HepG2 (cell line): ENCODE results near the gene TECTB. TPM values are rescaled to one million over a fixed set of nuclear protein-coding genes. Genes with fewer than 3 reads are reported as not detected.

ENCODE experiments used
- ATAC-seq: fragments of 200-7000 bp; cut with Tn5 transposase; 3 replicates; pipeline ENCODE4 v1.9.1; 2020; ENCODE audit warnings: mild to moderate bottlenecking, moderate library complexity
- BruUV-seq: library from RNA; stranded (reverse); fragments of 400-500 nt; replicated peaks from 2 replicates; lab custom pipeline; 2021; lab: Mats Ljungman, UMichigan
- CTCF ChIA-PET: fragments of 300-600 bp; formaldehyde crosslinking; extraction: SDS; loops from one replicate; lab custom pipeline; 2021; ENCODE audit warnings: low total read pairs, inconsistent platforms, low intra/inter-chr PET ratio; lab: Yijun Ruan, JAX
- POLR2A ChIA-PET: fragments of 350-600 bp; sonication (Branson Sonifier 250); formaldehyde crosslinking; loops from one replicate; lab custom pipeline; 2020; ENCODE audit warnings: antibody characterized with exemption, inconsistent platforms; lab: Yijun Ruan, JAX
- DNase-seq: peaks from one replicate; pipeline ENCODE4 v3.0.0-alpha.2; 2015; ENCODE audit warnings: low spot score
- FAIRE-seq: peaks from 3 replicates; lab custom pipeline; 2011; peaks lifted over from hg19 to GRCh38; lab: Jason Lieb, UNC
- H2AFZ ChIP-seq: one replicate; pipeline ENCODE4 v1.6.1; 2011; ENCODE audit warnings: low read length, inconsistent platforms
- H3K27ac ChIP-seq: fragments of 300-600 bp; 3 replicates; pipeline ENCODE4 v1.8.0; 2011; ENCODE audit warnings: mixed run types, mild to moderate bottlenecking, mixed read lengths, low read length, inconsistent platforms; ENCODE audit not compliant: insufficient read depth; ENCODE audit errors: extremely low read length
- H3K27me3 ChIP-seq, 2 experiments: fragments of 200-600 bp in 1 of 2; 2 replicates in 1 of 2; 3 replicates in 1 of 2; pipeline versions ENCODE4 v1.6.0 to v1.8.0; 2011; ENCODE audit warnings: low read length in 2 of 2, mild to moderate bottlenecking in 2 of 2, moderate library complexity in 2 of 2, inconsistent platforms in 1 of 2; ENCODE audit not compliant: insufficient read depth in 2 of 2, control insufficient read depth in 1 of 2
- H3K36me3 ChIP-seq, 2 experiments: fragments of 200-600 bp in 1 of 2; replicated peaks in 1 of 2; 2 replicates in 1 of 2; 3 replicates in 1 of 2; pipeline versions ENCODE4 v1.5.1 to v1.8.0; 2011; ENCODE audit warnings: low read length in 2 of 2, inconsistent platforms in 1 of 2; ENCODE audit not compliant: insufficient read depth in 2 of 2, control insufficient read depth in 1 of 2
- H3K4me1 ChIP-seq: 2 replicates; pipeline ENCODE4 v1.5.1; 2012; ENCODE audit warnings: low read length, inconsistent platforms; ENCODE audit not compliant: insufficient read depth
- H3K4me2 ChIP-seq: 2 replicates; pipeline ENCODE4 v1.6.0; 2011; ENCODE audit warnings: low read depth, low read length, inconsistent platforms
- H3K4me3 ChIP-seq, 3 experiments: fragments of 200-600 bp in 1 of 3; sonication (generic), shearing (Covaris generic) in 1 of 3; replicated peaks in 1 of 3; 2 replicates each; pipeline ENCODE4 v1.5.1; 2011 to 2016; ENCODE audit warnings: low read length in 3 of 3, inconsistent platforms in 2 of 3, low read depth in 2 of 3, mild to moderate bottlenecking in 2 of 3, control low read depth in 1 of 3, mixed read lengths in 1 of 3; ENCODE audit not compliant: insufficient read depth in 1 of 3
- H3K79me2 ChIP-seq: one replicate; pipeline ENCODE4 v1.6.1; 2011; ENCODE audit warnings: low read length, inconsistent platforms; ENCODE audit not compliant: insufficient read depth
- H3K9ac ChIP-seq: 2 replicates; pipeline ENCODE4 v1.6.0; 2011; ENCODE audit warnings: mild to moderate bottlenecking, low read depth, low read length, inconsistent platforms; ENCODE audit not compliant: insufficient read depth
- H3K9me3 ChIP-seq: 2 replicates; pipeline ENCODE4 v1.5.1; 2012; ENCODE audit warnings: mild to moderate bottlenecking, low read length
- H4K20me1 ChIP-seq: 2 replicates; pipeline ENCODE4 v1.6.0; 2011; ENCODE audit warnings: inconsistent platforms, mild to moderate bottlenecking, low read length, moderate library complexity; ENCODE audit not compliant: insufficient read depth
- MBD4 ChIP-seq: IDR thresholded peaks from 2 replicates; pipeline ENCODE4 v1.6.1; 2012; ENCODE audit warnings: low read length, inconsistent platforms, borderline replicate concordance
- MYC ChIP-seq: sonication (generic); formaldehyde crosslinking; IDR thresholded peaks from 2 replicates; pipeline ENCODE4 v1.9.0; 2021; ENCODE audit warnings: missing genetic modification reagents, borderline replicate concordance
- ZBTB4 ChIP-seq: sonication (generic); formaldehyde crosslinking; IDR thresholded peaks from 2 replicates; pipeline ENCODE4 v1.4.0; 2020; ENCODE audit warnings: missing genetic modification reagents, mild to moderate bottlenecking, borderline replicate concordance
- ZNF430 ChIP-seq: sonication (generic); formaldehyde crosslinking; IDR thresholded peaks from 2 replicates; pipeline ENCODE4 v1.9.0; 2021; ENCODE audit warnings: mild to moderate bottlenecking, missing genetic modification reagents
- ZNF629 ChIP-seq: sonication (generic); formaldehyde crosslinking; conservative IDR thresholded peaks from 2 replicates; pipeline ENCODE4 v1.5.0; 2020; ENCODE audit warnings: missing genetic modification reagents
- ZNF776 ChIP-seq: sonication (generic); formaldehyde crosslinking; IDR thresholded peaks from 2 replicates; pipeline ENCODE4 v1.4.0; 2020; ENCODE audit warnings: mild to moderate bottlenecking, missing genetic modification reagents
- ZNF788 ChIP-seq: sonication (generic); formaldehyde crosslinking; IDR thresholded peaks from 2 replicates; pipeline ENCODE4 v1.5.0; 2020; ENCODE audit warnings: mild to moderate bottlenecking, missing genetic modification reagents, borderline replicate concordance
- WGBS: methylation state at CpG from one replicate; pipeline ENCODE4 v1.1.6; 2017; ENCODE audit warnings: low lambda C conversion rate; 5-methylcytosine and 5-hydroxymethylcytosine counted together
- in situ Hi-C: cut with HindIII; loops from 2 replicates; pipeline ENCODE4 v1.10.0; 2017; ENCODE audit warnings: low pct_unique_long_range_greater_than_20kb; ENCODE audit not compliant: extremely low pct_ligation_motif_present
- intact Hi-C: fragments of 100-400 bp; cut with micrococcal nuclease; formaldehyde crosslinking; loops from one replicate; pipeline ENCODE4 v1.10.0; 2022; ENCODE audit not compliant: unreplicated experiment
- polyA plus RNA-seq, 8 experiments: library from polyadenylated mRNA; depleted of rRNA in 3 of 8; stranded (reverse) in 7 of 8; unstranded in 1 of 8; fragments of >200 nt; fragmentation: Illumina TruSeq in 4 of 8; extraction: Trizol in 4 of 8; gene quantifications; 2 replicates each; pipeline versions ENCODE4 v1.2.1 to v1.2.3, GENCODE V29; 2011 to 2016; ENCODE audit warnings: low read depth in 4 of 8, missing spikeins in 1 of 8, mixed read lengths in 1 of 8; ENCODE audit not compliant: insufficient read depth in 1 of 8
- total RNA-seq, 5 experiments: library from RNA; depleted of rRNA; stranded (reverse); fragments of >200 nt; fragmentation: Illumina TruSeq; extraction: Trizol; gene quantifications; 2 replicates each; pipeline ENCODE4 v1.2.3, GENCODE V29; 2016; ENCODE audit warnings: low read depth in 1 of 5
- TF ChIP-seq, protein P1 (sequence below): sonication (generic); formaldehyde crosslinking; IDR thresholded peaks from 2 replicates; pipeline ENCODE4 v1.5.0; 2020; ENCODE audit warnings: missing genetic modification reagents, mild to moderate bottlenecking, borderline replicate concordance
- TF ChIP-seq, protein P2 (sequence below): sonication (generic); formaldehyde crosslinking; IDR thresholded peaks from 2 replicates; pipeline ENCODE4 v1.5.0; 2020; ENCODE audit warnings: missing genetic modification reagents, mild to moderate bottlenecking, borderline replicate concordance
- TF ChIP-seq, protein P3 (sequence below): sonication (generic); formaldehyde crosslinking; IDR thresholded peaks from 2 replicates; pipeline ENCODE4 v1.4.0; 2020; ENCODE audit warnings: missing genetic modification reagents; ENCODE audit errors: not compliant biosample characterization

Gene TECTB
- total and polyA plus RNA-seq, 2 of the 13 experiments (the other 11 are each of a cell fraction or from before 2014, with no cell fraction given): 0.78 to 1.8 TPM

- H3K27me3 ChIP-seq: no peaks in the 10 kb centered on the region
- H4K20me1 ChIP-seq: no peaks in the 10 kb centered on the region
- DNase-seq (no peak), ATAC-seq (no peak), FAIRE-seq (no peak)
- no peaks in the 10 kb centered on the region for H3K79me2 ChIP-seq
- in situ Hi-C loops: loop anchor here (25.0 kb wide), 1 partner anchor 101 kb away; the partner anchor contains the start of genes VTI1A and ZDHHC6
- TF ChIP-seq ZNF629 (CRISPR knock-in tag): peak; percentile 61; the same call in 1 of the 2 replicates
- TF ChIP-seq ZNF788 (CRISPR knock-in tag): no peak
- H3K9me3 ChIP-seq: no peaks in the 10 kb centered on the region
- H3K4me2 ChIP-seq: peak overlapping the region; percentile 52; the same call in 1 of the 2 replicates
- H3K9ac ChIP-seq: no peak overlapping the region
- no peak overlapping the region for H3K27ac ChIP-seq
- POLR2A ChIA-PET: no interaction called here
- no peaks in the 10 kb centered on the region for H3K36me3 ChIP-seq
- no peak overlapping the region for H2AFZ ChIP-seq
- peaks cover 41% of the 10 kb centered on the region for H3K4me1 ChIP-seq
- BruUV-seq: no TSS peak
- no peak overlapping the region for H3K4me3 ChIP-seq
- CTCF ChIA-PET: no interaction called here
- intact Hi-C loops: no loop called here
- 65% methylated on average over 5 of the region's 5 CpGs for WGBS
Observed at GRCh38 chr10:112336556-112337201, 53.5 kb downstream of the TECTB start.

- Histone ChIP-seq H3K36me3 (no peaks in the 10 kb centered on the region), H3K9me3 (no peaks in the 10 kb centered on the region), H2AFZ (no peak overlapping the region), H3K27ac (no peak overlapping the region), H3K4me2 (no peak overlapping the region), H3K9ac (no peak overlapping the region), H4K20me1 (no peaks in the 10 kb centered on the region), H3K4me1 (peaks cover 28% of the 10 kb centered on the region), H3K79me2 (no peaks in the 10 kb centered on the region), H3K4me3 (no peak overlapping the region), H3K27me3 (no peaks in the 10 kb centered on the region)
- 65% methylated on average over 3 of the region's 3 CpGs for WGBS
- intact Hi-C loops (no loop called here), in situ Hi-C loops (loop anchor here (25.0 kb wide), 1 partner anchor 98 kb away; the partner anchor contains the start of genes VTI1A and ZDHHC6)
- no peak for ATAC-seq
- CTCF ChIA-PET: no interaction called here
- BruUV-seq: no TSS peak
- DNase-seq: no peak
- FAIRE-seq: no peak
- POLR2A ChIA-PET: no interaction called here
- TF ChIP-seq ZBTB4 (CRISPR knock-in tag) (no peak), ZNF430 (CRISPR knock-in tag) (no peak), ZNF776 (CRISPR knock-in tag) (no peak), MYC (CRISPR knock-in tag) (no peak), MBD4 (no peak)
- TF ChIP-seq, protein P1, sequence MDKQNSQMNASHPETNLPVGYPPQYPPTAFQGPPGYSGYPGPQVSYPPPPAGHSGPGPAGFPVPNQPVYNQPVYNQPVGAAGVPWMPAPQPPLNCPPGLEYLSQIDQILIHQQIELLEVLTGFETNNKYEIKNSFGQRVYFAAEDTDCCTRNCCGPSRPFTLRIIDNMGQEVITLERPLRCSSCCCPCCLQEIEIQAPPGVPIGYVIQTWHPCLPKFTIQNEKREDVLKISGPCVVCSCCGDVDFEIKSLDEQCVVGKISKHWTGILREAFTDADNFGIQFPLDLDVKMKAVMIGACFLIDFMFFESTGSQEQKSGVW: no peak
- TF ChIP-seq, protein P2, sequence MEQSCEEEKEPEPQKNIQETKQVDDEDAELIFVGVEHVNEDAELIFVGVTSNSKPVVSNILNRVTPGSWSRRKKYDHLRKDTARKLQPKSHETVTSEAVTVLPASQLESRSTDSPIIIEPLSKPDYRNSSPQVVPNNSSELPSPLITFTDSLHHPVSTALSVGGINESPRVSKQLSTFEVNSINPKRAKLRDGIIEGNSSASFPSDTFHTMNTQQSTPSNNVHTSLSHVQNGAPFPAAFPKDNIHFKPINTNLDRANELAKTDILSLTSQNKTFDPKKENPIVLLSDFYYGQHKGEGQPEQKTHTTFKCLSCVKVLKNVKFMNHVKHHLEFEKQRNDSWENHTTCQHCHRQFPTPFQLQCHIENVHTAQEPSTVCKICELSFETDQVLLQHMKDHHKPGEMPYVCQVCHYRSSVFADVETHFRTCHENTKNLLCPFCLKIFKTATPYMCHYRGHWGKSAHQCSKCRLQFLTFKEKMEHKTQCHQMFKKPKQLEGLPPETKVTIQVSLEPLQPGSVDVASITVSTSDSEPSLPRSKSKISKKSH (CRISPR knock-in tag): no peak
- TF ChIP-seq, protein P3, sequence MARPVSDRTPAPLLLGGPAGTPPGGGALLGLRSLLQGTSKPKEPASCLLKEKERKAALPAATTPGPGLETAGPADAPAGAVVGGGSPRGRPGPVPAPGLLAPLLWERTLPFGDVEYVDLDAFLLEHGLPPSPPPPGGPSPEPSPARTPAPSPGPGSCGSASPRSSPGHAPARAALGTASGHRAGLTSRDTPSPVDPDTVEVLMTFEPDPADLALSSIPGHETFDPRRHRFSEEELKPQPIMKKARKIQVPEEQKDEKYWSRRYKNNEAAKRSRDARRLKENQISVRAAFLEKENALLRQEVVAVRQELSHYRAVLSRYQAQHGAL (CRISPR knock-in tag): no peak
Observed at GRCh38 chr10:112338957-112339356, 55.8 kb downstream of the TECTB start.
